Measurements from ENCODE around the gene GPR160. TPM values are rescaled to one million over a fixed set of nuclear protein-coding genes. Genes with fewer than 3 reads are reported as not detected.

The GPR160 gene
- total and polyA plus RNA-seq, 9 of the 15 experiments (the other 6 are each of a cell fraction or from before 2014, with no cell fraction given), result 1.3 to 10.5 (median 8.3) TPM

DNA sequence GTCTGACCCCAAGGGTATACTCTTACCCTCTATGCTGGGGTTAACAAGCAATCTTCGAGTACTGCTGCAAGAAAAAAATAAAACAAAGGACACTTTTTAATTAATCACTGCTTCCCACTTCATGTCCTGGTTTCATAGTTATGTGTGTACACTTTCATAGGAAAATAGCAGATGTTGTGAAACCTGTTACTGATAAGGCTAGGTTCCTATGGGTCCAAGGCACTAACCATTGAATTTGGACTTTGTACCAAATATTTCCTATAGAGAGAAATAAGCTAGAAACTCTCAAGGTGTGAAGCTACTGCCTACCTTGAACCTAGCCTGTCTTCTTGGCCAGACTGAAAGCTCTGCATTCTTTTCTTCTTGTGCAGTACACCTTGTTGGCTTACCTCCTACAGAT is 14.6 kb upstream of the GPR160 start:
- FAIRE-seq (no peak), DNase-seq (ENCODE audit: extremely low read depth in 1 of 4, low spot score in 3 of 4) (no peak), ATAC-seq (no peak)
- Histone ChIP-seq H3K9me3 (replicated peaks; ENCODE audit: control insufficient read depth, insufficient read depth, low read depth, low read length) (no peaks in the 10 kb centered on the region), H4K20me1 (replicated peaks; ENCODE audit: control insufficient read depth, insufficient read depth, low read length) (no peaks in the 10 kb centered on the region), H3K27ac (ENCODE audit: extremely low read depth, low read depth, low read length) (no peak overlapping the region), H3K27me3 (ENCODE audit: control insufficient read depth in 2 of 2, insufficient read depth in 2 of 2, low read length in 2 of 2) (peaks cover 2 to 8% of the 10 kb centered on the region in 2 experiments; a peak in 2 of 5 replicates), H3K4me1 (replicated peaks in 1 of 2; ENCODE audit: control insufficient read depth in 2 of 2, insufficient read depth in 2 of 2, low read length in 2 of 2) (no peaks in the 10 kb centered on the region), H3K79me2 (ENCODE audit: control insufficient read depth, insufficient read depth, low read length) (no peaks in the 10 kb centered on the region), H3K36me3 (ENCODE audit: control insufficient read depth, insufficient read depth, low read length) (no peaks in the 10 kb centered on the region), H3K9ac (ENCODE audit: insufficient read depth in 1 of 2, low read depth in 2 of 2, low read length in 2 of 2) (no peak overlapping the region), H3K4me3 (no peak overlapping the region), H3K4me2 (ENCODE audit: insufficient read depth, low read length) (no peak overlapping the region), H2AFZ (ENCODE audit: low read depth, low read length) (no peak overlapping the region), H3K9me1 (ENCODE audit: control insufficient read depth, insufficient read depth, low read length) (no peaks in the 10 kb centered on the region)
- BruUV-seq (replicated peaks), result no TSS peak
- intact Hi-C loops (cut with micrococcal nuclease) (no loop called here), in situ Hi-C loops (cut with MboI) (no loop called here)
- ChIA-PET CTCF (ENCODE audit: low intra/inter-chr PET ratio) (no interaction called here), POLR2A (interaction anchor here (0.5 to 0.8 kb wide), 2 partner anchors 17 to 83 kb away, joined by 3 to 4 read pairs; no protein-coding TSS in a partner anchor)
- no peak for TF ChIP-seq CHD4 (IDR thresholded peaks at IDR 0.05; ENCODE audit: insufficient read depth, insufficient replicate concordance, low read depth, low read length, poor library complexity, severe bottlenecking)
- TF ChIP-seq RCOR1 (IDR thresholded peaks at IDR 0.05; ENCODE audit: borderline replicate concordance in 1 of 2, low read depth in 2 of 2, low read length in 2 of 2), result no peak
- TF ChIP-seq SMARCE1 (IDR thresholded peaks at IDR 0.05), result no peak
- no peak for TF ChIP-seq ZNF24 (IDR thresholded peaks at IDR 0.05)
- no peak for TF ChIP-seq SAP30 (IDR thresholded peaks at IDR 0.05; ENCODE audit: borderline replicate concordance, insufficient read depth, low read depth, low read length, poor library complexity, severe bottlenecking)
- TF ChIP-seq BRD4 (IDR thresholded peaks at IDR 0.05), result no peak
- TF ChIP-seq ZNF764 (CRISPR knock-in tag; IDR thresholded peaks at IDR 0.05; ENCODE audit: low read depth), result no peak
- TF ChIP-seq E2F3 (CRISPR knock-in tag; IDR thresholded peaks at IDR 0.05), result no peak
- no peak for TF ChIP-seq RB1 (IDR thresholded peaks at IDR 0.05; ENCODE audit: low read depth)
- TF ChIP-seq, protein P1, sequence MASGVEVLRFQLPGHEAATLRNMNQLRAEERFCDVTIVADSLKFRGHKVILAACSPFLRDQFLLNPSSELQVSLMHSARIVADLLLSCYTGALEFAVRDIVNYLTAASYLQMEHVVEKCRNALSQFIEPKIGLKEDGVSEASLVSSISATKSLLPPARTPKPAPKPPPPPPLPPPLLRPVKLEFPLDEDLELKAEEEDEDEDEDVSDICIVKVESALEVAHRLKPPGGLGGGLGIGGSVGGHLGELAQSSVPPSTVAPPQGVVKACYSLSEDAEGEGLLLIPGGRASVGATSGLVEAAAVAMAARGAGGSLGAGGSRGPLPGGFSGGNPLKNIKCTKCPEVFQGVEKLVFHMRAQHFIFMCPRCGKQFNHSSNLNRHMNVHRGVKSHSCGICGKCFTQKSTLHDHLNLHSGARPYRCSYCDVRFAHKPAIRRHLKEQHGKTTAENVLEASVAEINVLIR (CRISPR knock-in tag; IDR thresholded peaks at IDR 0.05), result no peak
- no peak for TF ChIP-seq ZNF232 (CRISPR knock-in tag; IDR thresholded peaks at IDR 0.05)
- TF ChIP-seq NCOR1 (IDR thresholded peaks at IDR 0.05), result no peak
- TF ChIP-seq KDM4B (IDR thresholded peaks at IDR 0.05; ENCODE audit: borderline replicate concordance in 2 of 2, low read depth in 1 of 2), result no peak
- TF ChIP-seq, protein P2, sequence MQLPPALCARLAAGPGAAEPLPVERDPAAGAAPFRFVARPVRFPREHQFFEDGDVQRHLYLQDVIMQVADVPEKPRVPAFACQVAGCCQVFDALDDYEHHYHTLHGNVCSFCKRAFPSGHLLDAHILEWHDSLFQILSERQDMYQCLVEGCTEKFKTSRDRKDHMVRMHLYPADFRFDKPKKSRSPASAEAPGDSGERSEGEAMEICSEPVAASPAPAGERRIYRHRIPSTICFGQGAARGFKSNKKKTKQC (CRISPR knock-in tag; IDR thresholded peaks at IDR 0.05), result no peak
- no peak for TF ChIP-seq RFX1 (IDR thresholded peaks at IDR 0.05)
- 11% methylated on average over 1 of the region's 1 CpG for WGBS (ENCODE audit: insufficient coverage, low coverage, missing lambda C conversion rate)

Data from K562 (cell line).